Measurements from ENCODE around the gene FBXL19.

FBXL19 gene, protein sequence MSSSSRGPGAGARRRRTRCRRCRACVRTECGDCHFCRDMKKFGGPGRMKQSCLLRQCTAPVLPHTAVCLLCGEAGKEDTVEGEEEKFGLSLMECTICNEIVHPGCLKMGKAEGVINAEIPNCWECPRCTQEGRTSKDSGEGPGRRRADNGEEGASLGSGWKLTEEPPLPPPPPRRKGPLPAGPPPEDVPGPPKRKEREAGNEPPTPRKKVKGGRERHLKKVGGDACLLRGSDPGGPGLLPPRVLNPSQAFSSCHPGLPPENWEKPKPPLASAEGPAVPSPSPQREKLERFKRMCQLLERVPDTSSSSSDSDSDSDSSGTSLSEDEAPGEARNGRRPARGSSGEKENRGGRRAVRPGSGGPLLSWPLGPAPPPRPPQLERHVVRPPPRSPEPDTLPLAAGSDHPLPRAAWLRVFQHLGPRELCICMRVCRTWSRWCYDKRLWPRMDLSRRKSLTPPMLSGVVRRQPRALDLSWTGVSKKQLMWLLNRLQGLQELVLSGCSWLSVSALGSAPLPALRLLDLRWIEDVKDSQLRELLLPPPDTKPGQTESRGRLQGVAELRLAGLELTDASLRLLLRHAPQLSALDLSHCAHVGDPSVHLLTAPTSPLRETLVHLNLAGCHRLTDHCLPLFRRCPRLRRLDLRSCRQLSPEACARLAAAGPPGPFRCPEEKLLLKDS

DNA sequence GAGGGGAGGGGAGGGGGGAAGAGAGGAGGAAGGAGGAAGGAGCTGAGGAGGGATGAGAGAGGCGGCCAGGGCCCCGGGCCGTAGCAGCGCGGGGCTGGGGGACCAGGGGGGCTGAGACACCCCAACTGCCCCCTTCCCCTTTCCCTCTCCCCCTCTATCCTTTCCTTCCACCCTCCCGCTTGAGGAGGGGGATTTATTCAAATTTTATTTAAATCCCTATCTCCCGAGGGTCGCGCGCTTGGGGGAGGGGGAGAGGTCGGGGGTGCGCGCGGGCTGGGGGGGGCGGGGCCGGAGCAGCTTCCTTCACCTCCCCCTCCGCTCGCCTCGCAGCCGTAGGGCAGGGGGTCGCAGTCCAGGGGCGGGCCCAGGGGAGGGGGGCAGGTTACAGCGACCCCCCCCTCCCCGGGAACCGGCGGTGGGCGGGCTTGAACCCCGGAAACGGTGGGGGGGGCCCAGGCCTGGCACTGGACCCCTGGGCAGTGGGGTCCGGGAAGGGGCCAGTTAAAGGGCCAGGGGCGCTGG lies at the start of gene FBXL19:
Gene FBXL19 (plus strand): TSS at position 19 of the 522 bp plus-strand sequence. CDS start 2,183 bp downstream, outside the sequence.
- TF ChIP-seq, protein P1, sequence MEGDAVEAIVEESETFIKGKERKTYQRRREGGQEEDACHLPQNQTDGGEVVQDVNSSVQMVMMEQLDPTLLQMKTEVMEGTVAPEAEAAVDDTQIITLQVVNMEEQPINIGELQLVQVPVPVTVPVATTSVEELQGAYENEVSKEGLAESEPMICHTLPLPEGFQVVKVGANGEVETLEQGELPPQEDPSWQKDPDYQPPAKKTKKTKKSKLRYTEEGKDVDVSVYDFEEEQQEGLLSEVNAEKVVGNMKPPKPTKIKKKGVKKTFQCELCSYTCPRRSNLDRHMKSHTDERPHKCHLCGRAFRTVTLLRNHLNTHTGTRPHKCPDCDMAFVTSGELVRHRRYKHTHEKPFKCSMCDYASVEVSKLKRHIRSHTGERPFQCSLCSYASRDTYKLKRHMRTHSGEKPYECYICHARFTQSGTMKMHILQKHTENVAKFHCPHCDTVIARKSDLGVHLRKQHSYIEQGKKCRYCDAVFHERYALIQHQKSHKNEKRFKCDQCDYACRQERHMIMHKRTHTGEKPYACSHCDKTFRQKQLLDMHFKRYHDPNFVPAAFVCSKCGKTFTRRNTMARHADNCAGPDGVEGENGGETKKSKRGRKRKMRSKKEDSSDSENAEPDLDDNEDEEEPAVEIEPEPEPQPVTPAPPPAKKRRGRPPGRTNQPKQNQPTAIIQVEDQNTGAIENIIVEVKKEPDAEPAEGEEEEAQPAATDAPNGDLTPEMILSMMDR (IDR thresholded peaks at IDR 0.05; ENCODE audit: extremely low read depth, missing control alignments), result no peak
- no peak for DNase-seq (ENCODE audit: low spot score)

DNA sequence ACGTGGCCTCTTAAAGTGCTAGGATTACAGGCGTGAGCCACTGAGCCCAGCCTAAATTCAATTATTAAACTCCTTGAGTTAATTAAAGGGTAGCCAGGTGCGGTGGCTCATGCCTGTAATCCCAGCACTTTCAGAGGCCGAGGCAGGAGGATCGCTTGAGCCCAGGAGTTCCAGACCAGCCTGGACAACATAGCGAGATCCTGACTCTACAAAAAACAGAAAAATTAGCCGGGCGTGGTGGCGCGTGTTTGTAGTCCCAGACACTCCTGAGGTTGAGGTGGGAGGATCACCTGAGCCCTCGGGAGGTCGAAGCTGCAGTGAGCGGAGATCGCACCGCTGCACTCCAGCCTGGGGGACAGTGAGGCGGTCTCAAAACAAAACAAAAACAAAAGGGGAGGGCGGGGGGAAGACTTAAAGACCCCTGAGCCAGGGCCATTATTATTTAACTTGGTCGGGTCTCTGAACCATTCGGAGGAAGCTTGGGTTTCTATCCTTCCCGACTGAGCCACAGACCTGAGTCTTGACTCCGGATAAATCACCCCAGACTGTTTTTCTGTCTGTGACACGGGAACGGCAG lies 49.0 kb upstream of the FBXL19 start:
- no peak for DNase-seq (ENCODE audit: low spot score)

DNA sequence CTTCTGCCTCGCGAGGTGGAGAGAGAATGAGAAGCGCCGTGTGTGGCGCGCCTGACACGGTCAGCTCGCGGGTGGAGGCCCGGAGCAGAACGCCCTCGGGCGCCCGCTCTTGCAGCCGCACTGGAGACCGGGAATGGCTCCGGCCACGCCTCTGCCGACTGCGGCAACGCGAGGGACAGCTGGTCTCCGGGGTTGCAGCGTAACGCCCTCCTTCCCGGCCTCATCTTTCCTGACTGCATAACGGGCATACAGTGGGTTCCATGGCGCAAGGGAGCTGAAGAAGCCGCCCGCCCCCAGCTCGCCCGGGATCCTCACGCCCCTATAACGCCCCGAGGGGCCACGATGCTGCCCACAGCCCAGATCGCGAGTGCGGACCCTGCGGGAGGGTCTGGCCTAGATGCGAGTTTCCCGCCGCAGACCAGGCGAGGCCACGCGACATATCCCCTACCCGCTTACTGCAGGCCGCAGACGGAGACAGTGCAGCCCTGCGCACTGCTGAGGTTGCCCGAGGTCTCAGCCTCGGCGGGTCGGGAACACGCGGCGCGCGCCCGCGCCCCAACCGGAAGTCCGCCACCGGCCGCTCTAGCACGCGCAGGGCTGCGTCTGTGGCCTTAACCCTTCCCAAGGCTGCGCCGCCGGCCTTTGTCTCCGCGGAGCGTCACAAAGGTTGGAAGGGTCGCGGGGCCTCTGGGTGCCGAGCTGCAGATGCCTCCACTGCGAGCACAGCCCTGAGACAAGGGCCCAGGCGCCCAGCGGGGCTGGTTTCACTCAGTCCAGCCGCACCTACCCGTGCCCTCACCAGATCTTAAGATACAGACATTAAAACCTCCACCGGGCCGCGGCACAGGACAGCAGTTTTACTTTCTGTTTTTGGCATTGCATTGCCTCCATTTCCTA lies 48.3 kb upstream of the FBXL19 start:
- DNase-seq (ENCODE audit: low spot score), result peak; percentile 87
- TF ChIP-seq, protein P1 (IDR thresholded peaks at IDR 0.05; ENCODE audit: extremely low read depth, missing control alignments), result no peak

More for the DNA sequence above, 49.0 kb upstream of the FBXL19 start:
- TF ChIP-seq, protein P1 (IDR thresholded peaks at IDR 0.05; ENCODE audit: extremely low read depth, missing control alignments), result no peak

DNA sequence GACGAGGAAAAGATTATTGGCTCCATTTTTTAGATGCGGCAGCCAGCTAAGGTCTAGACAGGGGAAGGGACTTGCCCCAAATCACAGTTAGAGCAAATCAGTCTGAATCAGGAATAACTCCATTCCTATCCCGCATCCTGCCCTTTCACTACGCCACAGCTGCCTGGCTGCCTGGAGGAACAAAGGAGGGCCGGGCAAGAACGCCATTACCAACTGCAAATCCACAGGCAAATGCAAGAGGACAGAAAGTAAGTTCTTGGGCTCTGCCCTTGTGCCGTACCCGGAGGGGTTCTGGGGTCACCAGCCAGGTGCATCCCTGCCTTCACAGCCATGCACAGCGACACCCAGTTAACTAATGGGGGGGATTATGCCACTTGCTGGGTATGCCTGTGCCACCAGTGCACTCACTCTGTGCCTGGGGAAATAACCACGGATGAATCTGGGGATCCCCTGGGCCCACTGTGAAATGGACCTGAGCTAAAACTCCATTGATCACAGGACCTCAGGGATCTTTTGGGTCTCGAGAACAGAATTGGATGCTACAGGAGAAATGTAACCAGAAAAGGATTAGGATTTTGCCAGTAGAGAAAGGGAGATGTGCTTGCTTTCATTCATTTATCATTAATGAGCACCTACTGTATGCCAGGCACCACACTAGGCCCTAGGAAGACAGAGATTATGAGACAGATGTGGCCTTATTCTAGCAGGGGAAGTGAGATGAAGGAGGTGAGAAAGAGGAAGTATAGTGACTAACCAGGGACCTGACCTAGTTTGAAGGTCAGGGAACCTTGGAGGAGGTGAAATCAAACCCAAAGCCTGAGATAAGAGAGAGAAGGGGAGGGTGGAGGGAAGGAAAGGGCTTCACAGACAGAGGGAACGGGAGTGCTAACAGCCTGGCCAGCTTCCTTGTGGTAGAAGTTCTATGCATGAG lies 47.2 kb upstream of the FBXL19 start:
- peak; percentile 72 for DNase-seq (ENCODE audit: low spot score)
- TF ChIP-seq, protein P1 (IDR thresholded peaks at IDR 0.05; ENCODE audit: extremely low read depth, missing control alignments), result no peak

DNA sequence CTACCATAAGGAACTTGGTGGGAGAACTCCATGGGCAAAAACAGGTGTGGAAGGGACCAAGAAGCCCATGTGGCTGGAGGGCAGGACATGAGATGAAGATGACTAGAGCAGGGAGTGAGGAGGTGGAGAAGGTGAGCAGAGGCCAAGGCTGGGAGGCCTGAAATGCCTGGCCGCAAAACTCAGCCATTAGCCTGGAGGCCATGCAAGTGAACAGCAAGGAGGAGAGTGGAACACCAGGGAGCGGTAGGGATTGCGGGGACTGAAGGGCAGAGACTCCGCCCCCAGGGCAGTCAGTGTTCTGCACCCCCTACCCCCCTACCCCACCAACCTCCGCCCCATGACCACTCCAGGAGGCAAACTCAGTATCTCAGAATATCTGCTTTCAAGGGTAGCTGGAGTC lies 46.5 kb upstream of the FBXL19 start:
- TF ChIP-seq, protein P1 (IDR thresholded peaks at IDR 0.05; ENCODE audit: extremely low read depth, missing control alignments), result no peak

More for the DNA sequence above, 46.5 kb upstream of the FBXL19 start:
- no peak for DNase-seq (ENCODE audit: low spot score)
